Neural progenitor cell (in vitro differentiated cells): ENCODE results near the gene CTIF.

Experiments
- CTCF ChIP-seq: fragments of 200-600 bp; sonication (generic); IDR thresholded peaks from 2 replicates; pipeline ENCODE4 v1.5.1; 2017; ENCODE audit warnings: antibody characterized with exemption, mild to moderate bottlenecking
- EZH2 ChIP-seq: fragments of 200-600 bp; sonication (generic); IDR thresholded peaks from 2 replicates; pipeline ENCODE4 v1.6.1; 2017; ENCODE audit warnings: antibody characterized with exemption, mild to moderate bottlenecking, moderate library complexity
- EZH2phosphoT487 ChIP-seq: fragments of 200-600 bp; sonication (generic); IDR thresholded peaks from 2 replicates; pipeline ENCODE4 v1.6.1; 2017; ENCODE audit warnings: antibody characterized with exemption

GRCh38 chr18:48785736-48786454, 247.1 kb downstream of the CTIF start:
- no peak for TF ChIP-seq CTCF
- no peak for TF ChIP-seq EZH2phosphoT487
- no peak for TF ChIP-seq EZH2
